ENCODE measurements around the gene RAI1.
A peak's percentile ranks its signal among the peaks of the same experiment; 100 is the strongest.

Gene RAI1

GRCh38 chr17:17794382-17794781, 113.1 kb downstream of the RAI1 start:
- H3K4ac ChIP-seq (ENCODE audit: low read length) = no peak overlapping the region
- H2BK120ac ChIP-seq (ENCODE audit: low read depth, low read length) = no peak overlapping the region
- H3K23ac ChIP-seq (ENCODE audit: low read depth, low read length, poor library complexity) = no peak overlapping the region
- DNase-seq (ENCODE audit: low spot score) = no peak
- no peak overlapping the region for H4K8ac ChIP-seq (ENCODE audit: low read depth, low read length)
- no peak overlapping the region for H3K4me2 ChIP-seq (ENCODE audit: insufficient read depth, low read length, poor library complexity, severe bottlenecking)
- no peaks in the 10 kb centered on the region for H3K9me3 ChIP-seq (replicated peaks in 1 of 2; ENCODE audit: control insufficient read depth in 2 of 2, insufficient read depth in 1 of 2, low read depth in 1 of 2, low read length in 2 of 2)
- peak overlapping the region; percentile 61 for H2AK5ac ChIP-seq (ENCODE audit: low read depth, low read length)
- peaks cover 39% of the 10 kb centered on the region for H3K79me1 ChIP-seq (ENCODE audit: low read depth, low read length)
- no peaks in the 10 kb centered on the region for H3K27me3 ChIP-seq (ENCODE audit: control insufficient read depth in 3 of 3, insufficient read depth in 3 of 3, low read depth in 1 of 3, low read length in 3 of 3)
- H3K4me3 ChIP-seq (ENCODE audit: low read length in 2 of 2) = no peak overlapping the region
- no CpG with 5 or more reads among the region's 31 CpGs for WGBS, 2 donors (ENCODE audit: extremely low coverage in 2 of 2, insufficient read length in 2 of 2, insufficient replicate concordance in 1 of 2)
- peaks cover 55 to 64% of the 10 kb centered on the region in 2 donors for H3K36me3 ChIP-seq (replicated peaks in 1 of 2; ENCODE audit: control insufficient read depth in 2 of 2, insufficient read depth in 2 of 2, low read length in 2 of 2)
- no peak overlapping the region for H2AFZ ChIP-seq (ENCODE audit: low read length)
- peaks cover 40 to 46% of the 10 kb centered on the region in 2 donors for H3K4me1 ChIP-seq (ENCODE audit: control insufficient read depth in 2 of 2, insufficient read depth in 1 of 2, low read depth in 1 of 2, low read length in 2 of 2)
- H2BK12ac ChIP-seq (ENCODE audit: low read length) = no peak overlapping the region
- no peak overlapping the region for H3K27ac ChIP-seq (replicated peaks; ENCODE audit: low read length)
- no peak overlapping the region for H2BK15ac ChIP-seq (ENCODE audit: low read length)
- H3K9ac ChIP-seq (ENCODE audit: low read depth, low read length, poor library complexity) = peak overlapping the region; percentile 16
- H3K14ac ChIP-seq (ENCODE audit: low read length) = no peak overlapping the region
- H2BK5ac ChIP-seq (ENCODE audit: low read length) = no peak overlapping the region
- no peak overlapping the region for H4K91ac ChIP-seq (ENCODE audit: low read depth, low read length, poor library complexity)
- peak overlapping the region; percentile 38 for H3K18ac ChIP-seq (ENCODE audit: low read length)

GRCh38 chr17:17795296-17795695, 114.0 kb downstream of the RAI1 start:
- Histone ChIP-seq H3K4me1 (ENCODE audit: control insufficient read depth in 2 of 2, insufficient read depth in 1 of 2, low read depth in 1 of 2, low read length in 2 of 2) (peaks cover 37 to 39% of the 10 kb centered on the region in 2 donors), H3K14ac (ENCODE audit: low read length) (no peak overlapping the region), H2BK5ac (ENCODE audit: low read length) (peak overlapping the region; percentile 24)

GRCh38 chr17:17795946-17796786, 114.9 kb downstream of the RAI1 start:
- Histone ChIP-seq H3K9ac (ENCODE audit: low read depth, low read length, poor library complexity) (no peak overlapping the region), H4K8ac (ENCODE audit: low read depth, low read length) (peak overlapping the region; percentile 17), H3K4me1 (ENCODE audit: control insufficient read depth in 2 of 2, insufficient read depth in 1 of 2, low read depth in 1 of 2, low read length in 2 of 2) (peaks cover 30 to 32% of the 10 kb centered on the region in 2 donors), H3K4me3 (ENCODE audit: low read length in 2 of 2) (no peak overlapping the region), H3K23ac (ENCODE audit: low read depth, low read length, poor library complexity) (peak overlapping the region; percentile 43), H3K4ac (ENCODE audit: low read length) (no peak overlapping the region), H3K14ac (ENCODE audit: low read length) (peak overlapping the region; percentile 8), H2BK12ac (ENCODE audit: low read length) (no peak overlapping the region), H3K4me2 (ENCODE audit: insufficient read depth, low read length, poor library complexity, severe bottlenecking) (no peak overlapping the region), H3K9me3 (replicated peaks in 1 of 2; ENCODE audit: control insufficient read depth in 2 of 2, insufficient read depth in 1 of 2, low read depth in 1 of 2, low read length in 2 of 2) (peaks cover 0 to 2% of the 10 kb centered on the region in 2 donors), H2AFZ (ENCODE audit: low read length) (no peak overlapping the region), H2BK15ac (ENCODE audit: low read length) (no peak overlapping the region), H3K36me3 (replicated peaks in 1 of 2; ENCODE audit: control insufficient read depth in 2 of 2, insufficient read depth in 2 of 2, low read length in 2 of 2) (peaks cover 62 to 80% of the 10 kb centered on the region in 2 donors), H3K27ac (replicated peaks; ENCODE audit: low read length) (no peak overlapping the region), H3K27me3 (ENCODE audit: control insufficient read depth in 3 of 3, insufficient read depth in 3 of 3, low read depth in 1 of 3, low read length in 3 of 3) (no peaks in the 10 kb centered on the region), H3K18ac (ENCODE audit: low read length) (no peak overlapping the region), H3K79me1 (ENCODE audit: low read depth, low read length) (peaks cover 40% of the 10 kb centered on the region), H2AK5ac (ENCODE audit: low read depth, low read length) (peak overlapping the region; percentile 56), H4K91ac (ENCODE audit: low read depth, low read length, poor library complexity) (no peak overlapping the region), H2BK120ac (ENCODE audit: low read depth, low read length) (no peak overlapping the region), H2BK5ac (ENCODE audit: low read length) (peak overlapping the region; percentile 24)
- WGBS, 2 donors (ENCODE audit: extremely low coverage in 2 of 2, insufficient read length in 2 of 2, insufficient replicate concordance in 1 of 2) = no CpG with 5 or more reads among the region's 40 CpGs
- DNase-seq (ENCODE audit: low spot score) = no peak

More at GRCh38 chr17:17795296-17795695, 114.0 kb downstream of the RAI1 start:
- H4K91ac ChIP-seq (ENCODE audit: low read depth, low read length, poor library complexity) = no peak overlapping the region
- peaks cover 42% of the 10 kb centered on the region for H3K79me1 ChIP-seq (ENCODE audit: low read depth, low read length)
- WGBS, 2 donors (ENCODE audit: extremely low coverage in 2 of 2, insufficient read length in 2 of 2, insufficient replicate concordance in 1 of 2) = no CpG with 5 or more reads among the region's 12 CpGs
- H3K27ac ChIP-seq (replicated peaks; ENCODE audit: low read length) = no peak overlapping the region
- H3K4me2 ChIP-seq (ENCODE audit: insufficient read depth, low read length, poor library complexity, severe bottlenecking) = no peak overlapping the region
- H2BK15ac ChIP-seq (ENCODE audit: low read length) = no peak overlapping the region
- no peak overlapping the region for H4K8ac ChIP-seq (ENCODE audit: low read depth, low read length)
- H3K23ac ChIP-seq (ENCODE audit: low read depth, low read length, poor library complexity) = peak overlapping the region; percentile 25
- no peak overlapping the region for H2BK120ac ChIP-seq (ENCODE audit: low read depth, low read length)
- no peak overlapping the region for H3K4me3 ChIP-seq (ENCODE audit: low read length in 2 of 2)
- DNase-seq (ENCODE audit: low spot score) = no peak
- peaks cover 0 to under 1% of the 10 kb centered on the region in 2 donors for H3K9me3 ChIP-seq (replicated peaks in 1 of 2; ENCODE audit: control insufficient read depth in 2 of 2, insufficient read depth in 1 of 2, low read depth in 1 of 2, low read length in 2 of 2)
- peaks cover 57 to 72% of the 10 kb centered on the region in 2 donors for H3K36me3 ChIP-seq (replicated peaks in 1 of 2; ENCODE audit: control insufficient read depth in 2 of 2, insufficient read depth in 2 of 2, low read length in 2 of 2)
- peak overlapping the region; percentile 38 for H3K18ac ChIP-seq (ENCODE audit: low read length)
- H2AK5ac ChIP-seq (ENCODE audit: low read depth, low read length) = peak overlapping the region; percentile 56
- H3K9ac ChIP-seq (ENCODE audit: low read depth, low read length, poor library complexity) = peak overlapping the region; percentile 44
- H3K4ac ChIP-seq (ENCODE audit: low read length) = no peak overlapping the region
- H2BK12ac ChIP-seq (ENCODE audit: low read length) = no peak overlapping the region
- H3K27me3 ChIP-seq (ENCODE audit: control insufficient read depth in 3 of 3, insufficient read depth in 3 of 3, low read depth in 1 of 3, low read length in 3 of 3) = no peaks in the 10 kb centered on the region
- no peak overlapping the region for H2AFZ ChIP-seq (ENCODE audit: low read length)

- H2BK15ac ChIP-seq (ENCODE audit: low read length) = no peak overlapping the region
- peaks cover 24 to 27% of the 10 kb centered on the region in 2 donors for H3K4me1 ChIP-seq (ENCODE audit: control insufficient read depth in 2 of 2, insufficient read depth in 1 of 2, low read depth in 1 of 2, low read length in 2 of 2)
- no peak overlapping the region for H4K91ac ChIP-seq (ENCODE audit: low read depth, low read length, poor library complexity)
- H3K23ac ChIP-seq (ENCODE audit: low read depth, low read length, poor library complexity) = no peak overlapping the region
- no peaks in the 10 kb centered on the region for H3K27me3 ChIP-seq (ENCODE audit: control insufficient read depth in 3 of 3, insufficient read depth in 3 of 3, low read depth in 1 of 3, low read length in 3 of 3)
- no peak overlapping the region for H3K4ac ChIP-seq (ENCODE audit: low read length)
- H3K36me3 ChIP-seq (replicated peaks in 1 of 2; ENCODE audit: control insufficient read depth in 2 of 2, insufficient read depth in 2 of 2, low read length in 2 of 2) = peaks cover 68 to 85% of the 10 kb centered on the region in 2 donors
- no peak overlapping the region for H3K4me3 ChIP-seq (ENCODE audit: low read length in 2 of 2)
- H3K9me3 ChIP-seq (replicated peaks in 1 of 2; ENCODE audit: control insufficient read depth in 2 of 2, insufficient read depth in 1 of 2, low read depth in 1 of 2, low read length in 2 of 2) = peaks cover 0 to 2% of the 10 kb centered on the region in 2 donors
- H2AK5ac ChIP-seq (ENCODE audit: low read depth, low read length) = no peak overlapping the region
- DNase-seq (ENCODE audit: low spot score) = no peak
- no peak overlapping the region for H3K4me2 ChIP-seq (ENCODE audit: insufficient read depth, low read length, poor library complexity, severe bottlenecking)
- no CpG with 5 or more reads among the region's 13 CpGs for WGBS, 2 donors (ENCODE audit: extremely low coverage in 2 of 2, insufficient read length in 2 of 2, insufficient replicate concordance in 1 of 2)
- no peak overlapping the region for H2BK5ac ChIP-seq (ENCODE audit: low read length)
- H3K27ac ChIP-seq (replicated peaks; ENCODE audit: low read length) = no peak overlapping the region
- H3K9ac ChIP-seq (ENCODE audit: low read depth, low read length, poor library complexity) = no peak overlapping the region
- no peak overlapping the region for H2AFZ ChIP-seq (ENCODE audit: low read length)
- peak overlapping the region; percentile 3 for H2BK12ac ChIP-seq (ENCODE audit: low read length)
- H3K18ac ChIP-seq (ENCODE audit: low read length) = no peak overlapping the region
- peaks cover 38% of the 10 kb centered on the region for H3K79me1 ChIP-seq (ENCODE audit: low read depth, low read length)
- H3K14ac ChIP-seq (ENCODE audit: low read length) = no peak overlapping the region
- no peak overlapping the region for H2BK120ac ChIP-seq (ENCODE audit: low read depth, low read length)
- H4K8ac ChIP-seq (ENCODE audit: low read depth, low read length) = peak overlapping the region; percentile 17
These were observed 115.5 kb downstream of the RAI1 start for GRCh38 chr17:17796787-17797061.

All from neuronal stem cell (in vitro differentiated cells).